ENCODE data around the gene EGLN1. TPM values are rescaled to one million over a fixed set of nuclear protein-coding genes. Genes with fewer than 3 reads are reported as not detected.

EGLN1 gene
- total RNA-seq, 6 experiments from 2014 or later = 19.3 to 66.5 (median 38.9) TPM

DNA sequence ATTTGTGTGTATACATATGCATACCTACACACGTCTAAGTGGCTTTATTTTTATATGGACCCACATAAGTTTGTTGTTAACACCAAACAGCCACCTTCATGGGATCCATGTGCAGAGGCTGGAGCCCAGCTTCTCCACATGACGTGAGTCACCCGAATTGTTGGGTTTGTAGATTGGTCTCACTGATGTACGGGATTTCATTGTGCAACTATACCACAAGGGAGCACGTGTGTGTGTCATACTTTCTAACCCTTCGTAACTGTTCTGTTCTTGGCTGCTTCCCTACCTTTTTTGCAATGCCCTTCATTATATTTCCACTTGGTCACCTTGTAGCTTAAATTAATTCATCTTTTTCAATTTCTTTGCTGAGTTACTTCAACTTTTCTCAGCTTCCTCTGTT is 63.0 kb downstream of the EGLN1 start:
- Histone ChIP-seq H3K4me3 (no peak overlapping the region), H3K4me1 (peaks cover 0 to 6% (median 0%) of the 10 kb centered on the region in 4 donors), H3K36me3 (no peaks in the 10 kb centered on the region), H3K9me3 (no peaks in the 10 kb centered on the region), H3K27ac (no peak overlapping the region), H3K27me3 (no peaks in the 10 kb centered on the region)
- ATAC-seq = peak in 1 of 4 donors; percentile 40
- DNase-seq = no peak
- WGBS (ENCODE audit: insufficient coverage, low coverage, low lambda C conversion rate, missing lambda C conversion rate) = 60% methylated on average over 6 of the region's 6 CpGs
- intact Hi-C loops (cut with DNase I) = loop anchor here (5.0 to 10.0 kb wide), 2 partner anchors 228 to 236 kb away; no protein-coding TSS in a partner anchor
- TF ChIP-seq POLR2A (IDR thresholded peaks at IDR 0.05) = no peak
- TF ChIP-seq, protein P1, sequence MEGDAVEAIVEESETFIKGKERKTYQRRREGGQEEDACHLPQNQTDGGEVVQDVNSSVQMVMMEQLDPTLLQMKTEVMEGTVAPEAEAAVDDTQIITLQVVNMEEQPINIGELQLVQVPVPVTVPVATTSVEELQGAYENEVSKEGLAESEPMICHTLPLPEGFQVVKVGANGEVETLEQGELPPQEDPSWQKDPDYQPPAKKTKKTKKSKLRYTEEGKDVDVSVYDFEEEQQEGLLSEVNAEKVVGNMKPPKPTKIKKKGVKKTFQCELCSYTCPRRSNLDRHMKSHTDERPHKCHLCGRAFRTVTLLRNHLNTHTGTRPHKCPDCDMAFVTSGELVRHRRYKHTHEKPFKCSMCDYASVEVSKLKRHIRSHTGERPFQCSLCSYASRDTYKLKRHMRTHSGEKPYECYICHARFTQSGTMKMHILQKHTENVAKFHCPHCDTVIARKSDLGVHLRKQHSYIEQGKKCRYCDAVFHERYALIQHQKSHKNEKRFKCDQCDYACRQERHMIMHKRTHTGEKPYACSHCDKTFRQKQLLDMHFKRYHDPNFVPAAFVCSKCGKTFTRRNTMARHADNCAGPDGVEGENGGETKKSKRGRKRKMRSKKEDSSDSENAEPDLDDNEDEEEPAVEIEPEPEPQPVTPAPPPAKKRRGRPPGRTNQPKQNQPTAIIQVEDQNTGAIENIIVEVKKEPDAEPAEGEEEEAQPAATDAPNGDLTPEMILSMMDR (IDR thresholded peaks at IDR 0.05) = no peak

DNA sequence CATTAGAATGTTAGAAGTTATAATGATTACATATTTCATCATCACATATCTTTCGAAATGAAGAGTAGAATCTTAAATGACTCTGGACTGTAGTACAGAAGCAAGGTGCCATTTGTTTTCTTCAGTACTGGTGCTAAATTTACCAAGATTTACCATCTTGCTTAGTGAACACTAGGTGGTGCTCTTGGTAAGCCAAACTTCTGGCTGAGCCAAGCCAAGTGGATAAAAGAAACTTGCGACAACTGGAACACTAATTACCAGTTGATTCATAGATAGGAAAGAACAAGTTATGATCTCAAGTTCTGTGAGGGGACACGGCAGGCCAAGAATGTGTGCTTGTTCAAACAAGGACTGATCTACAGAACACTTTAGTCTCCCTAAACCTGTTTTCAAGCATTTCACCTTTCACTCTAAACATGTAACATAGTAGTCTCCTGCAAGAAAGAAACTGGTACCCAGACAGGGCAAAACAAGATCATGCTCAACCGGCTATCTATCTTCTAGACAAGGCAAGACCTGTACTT is 64.2 kb downstream of the EGLN1 start:
- ATAC-seq (peak; percentile 88 to 96 (median 94)), DNase-seq (no peak)
- no peak for TF ChIP-seq POLR2A (IDR thresholded peaks at IDR 0.05)
- TF ChIP-seq, protein P1 (IDR thresholded peaks at IDR 0.05) = peak; percentile 76 to 94 (median 78)
- Histone ChIP-seq H3K36me3 (peaks cover 0 to 3% (median under 1%) of the 10 kb centered on the region in 4 donors), H3K4me1 (peaks cover 0 to 6% (median 0%) of the 10 kb centered on the region in 4 donors), H3K4me3 (no peak overlapping the region), H3K9me3 (no peaks in the 10 kb centered on the region), H3K27ac (peak overlapping the region in 1 of 3 donors; percentile 19), H3K27me3 (no peaks in the 10 kb centered on the region)
- intact Hi-C loops (cut with DNase I) = loop anchor here (5.0 to 10.0 kb wide), 2 partner anchors 229 to 237 kb away; no protein-coding TSS in a partner anchor
- 8% methylated on average over 4 of the region's 4 CpGs for WGBS (ENCODE audit: insufficient coverage, low coverage, low lambda C conversion rate, missing lambda C conversion rate)

DNA sequence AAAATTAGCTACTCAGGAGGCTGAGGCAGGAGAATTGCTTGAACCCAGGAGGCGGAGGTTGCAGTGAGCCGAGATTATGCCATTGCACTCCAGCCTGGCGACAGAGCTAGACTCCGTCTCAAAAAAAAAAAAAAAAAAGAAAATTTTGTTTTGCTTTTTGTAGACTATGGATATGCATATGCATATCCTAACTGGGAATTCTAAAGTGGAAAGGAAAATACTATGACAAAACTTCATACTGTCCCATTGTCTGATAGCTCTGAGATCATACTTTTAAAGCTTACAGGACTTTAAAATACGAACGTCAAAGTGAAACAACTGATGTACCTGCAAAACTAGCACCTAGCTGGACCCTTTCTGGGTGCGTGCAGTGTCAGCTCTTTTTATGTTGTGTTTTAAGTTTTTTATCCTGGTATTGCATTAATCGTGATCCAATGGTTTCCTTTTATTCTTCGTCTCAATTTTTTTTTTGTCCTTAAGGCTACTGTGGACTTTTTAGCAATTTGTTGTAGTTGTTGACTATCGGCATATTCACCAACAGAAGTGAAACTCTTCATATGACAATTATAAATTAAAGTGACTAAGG is 64.8 kb downstream of the EGLN1 start:
- WGBS (ENCODE audit: insufficient coverage, low coverage, low lambda C conversion rate, missing lambda C conversion rate) = 65% methylated on average over 10 of the region's 10 CpGs
- DNase-seq (no peak), ATAC-seq (no peak)
- TF ChIP-seq, protein P1 (IDR thresholded peaks at IDR 0.05) = no peak
- no peak for TF ChIP-seq POLR2A (IDR thresholded peaks at IDR 0.05)
- no peak overlapping the region for H3K4me3 ChIP-seq
- peaks cover 0 to 6% (median 0%) of the 10 kb centered on the region in 4 donors for H3K4me1 ChIP-seq
- intact Hi-C loops (cut with DNase I) = loop anchor here (5.0 to 10.0 kb wide), 2 partner anchors 230 to 238 kb away; no protein-coding TSS in a partner anchor
- peaks cover 0 to 7% (median 2%) of the 10 kb centered on the region in 4 donors for H3K36me3 ChIP-seq
- H3K9me3 ChIP-seq = no peaks in the 10 kb centered on the region
- no peak overlapping the region for H3K27ac ChIP-seq
- H3K27me3 ChIP-seq = no peaks in the 10 kb centered on the region

DNA sequence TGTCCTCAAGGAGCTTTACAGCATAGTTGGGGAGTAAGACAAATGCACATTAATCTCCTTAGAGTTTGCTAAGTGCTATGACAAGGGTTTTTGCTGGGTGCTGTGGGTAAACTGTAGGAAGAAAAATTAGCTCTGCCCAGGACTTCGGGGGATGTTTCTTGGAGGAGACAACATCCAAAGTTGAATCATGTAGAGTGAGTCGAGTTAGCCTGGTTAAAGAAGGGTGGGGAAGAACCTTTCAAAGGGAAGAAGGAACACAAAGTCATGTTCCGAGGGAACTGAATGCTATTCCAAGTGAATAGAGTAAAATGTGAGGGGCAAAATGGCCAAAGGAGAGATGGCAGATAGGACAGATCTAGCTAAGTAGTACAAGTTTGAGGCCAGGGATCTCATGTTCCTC is 66.9 kb downstream of the EGLN1 start:
- Histone ChIP-seq H3K27ac (no peak overlapping the region), H3K9me3 (no peaks in the 10 kb centered on the region), H3K4me3 (no peak overlapping the region), H3K27me3 (no peaks in the 10 kb centered on the region), H3K4me1 (peaks cover 0 to 6% (median 0%) of the 10 kb centered on the region in 4 donors), H3K36me3 (peaks cover 0 to 13% (median 8%) of the 10 kb centered on the region in 4 donors)
- intact Hi-C loops (cut with DNase I) = loop anchor here (5.0 to 10.0 kb wide), 2 partner anchors 232 to 240 kb away; no protein-coding TSS in a partner anchor
- no peak for ATAC-seq
- TF ChIP-seq, protein P1 (IDR thresholded peaks at IDR 0.05) = no peak
- no peak for TF ChIP-seq POLR2A (IDR thresholded peaks at IDR 0.05)
- no peak for DNase-seq
- 82% methylated on average over 3 of the region's 3 CpGs for WGBS (ENCODE audit: insufficient coverage, low coverage, low lambda C conversion rate, missing lambda C conversion rate)
